Suppressor macrophage (primary cell): ENCODE measurements around the gene RAPGEF4.
"Not testable (repeated sequence)": the region's sequence is repeated elsewhere in the genome, so short reads cannot be mapped to it uniquely, and the experiment has no call there.

Source experiments
- DNase-seq, 4 experiments: peaks; one replicate each; pipeline ENCODE4 v3.0.0-alpha.2; 2020 to 2022

RAPGEF4 gene

DNA sequence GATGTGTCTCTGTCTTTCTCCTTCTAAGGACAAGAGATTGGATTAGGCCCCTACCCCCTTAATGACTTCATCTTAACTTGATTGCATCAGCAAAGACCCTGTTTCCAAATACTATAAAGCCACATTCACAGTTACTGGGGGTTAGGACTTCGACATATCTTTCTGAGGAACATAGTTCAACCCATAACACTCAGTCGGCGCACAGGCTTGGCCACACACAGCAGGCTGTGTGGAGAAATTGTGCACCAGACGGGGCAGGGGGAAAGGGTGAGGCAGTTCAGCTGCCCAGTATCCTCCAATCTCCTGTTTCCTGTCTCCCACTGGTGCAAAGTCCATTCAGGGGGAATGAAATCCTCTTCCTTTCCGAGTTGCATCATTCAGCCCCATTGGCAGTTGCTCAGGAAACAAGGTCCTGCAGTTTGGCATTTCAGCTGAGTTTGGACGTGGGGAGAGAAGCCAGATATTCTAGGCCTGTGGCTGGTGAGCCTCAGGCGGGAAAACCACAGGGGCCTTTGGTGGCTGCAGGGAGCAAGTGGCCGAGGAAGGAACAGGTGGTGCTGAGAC, 9.4 kb upstream of the RAPGEF4 start:
- DNase-seq, result no peak

- DNase-seq, result no peak
These were observed 5.2 kb upstream of the RAPGEF4 start for GRCh38 chr2:172730411-172730810.

GRCh38 chr2:172734711-172735581, 699 bp upstream of the RAPGEF4 start:
- no peak for DNase-seq

DNA sequence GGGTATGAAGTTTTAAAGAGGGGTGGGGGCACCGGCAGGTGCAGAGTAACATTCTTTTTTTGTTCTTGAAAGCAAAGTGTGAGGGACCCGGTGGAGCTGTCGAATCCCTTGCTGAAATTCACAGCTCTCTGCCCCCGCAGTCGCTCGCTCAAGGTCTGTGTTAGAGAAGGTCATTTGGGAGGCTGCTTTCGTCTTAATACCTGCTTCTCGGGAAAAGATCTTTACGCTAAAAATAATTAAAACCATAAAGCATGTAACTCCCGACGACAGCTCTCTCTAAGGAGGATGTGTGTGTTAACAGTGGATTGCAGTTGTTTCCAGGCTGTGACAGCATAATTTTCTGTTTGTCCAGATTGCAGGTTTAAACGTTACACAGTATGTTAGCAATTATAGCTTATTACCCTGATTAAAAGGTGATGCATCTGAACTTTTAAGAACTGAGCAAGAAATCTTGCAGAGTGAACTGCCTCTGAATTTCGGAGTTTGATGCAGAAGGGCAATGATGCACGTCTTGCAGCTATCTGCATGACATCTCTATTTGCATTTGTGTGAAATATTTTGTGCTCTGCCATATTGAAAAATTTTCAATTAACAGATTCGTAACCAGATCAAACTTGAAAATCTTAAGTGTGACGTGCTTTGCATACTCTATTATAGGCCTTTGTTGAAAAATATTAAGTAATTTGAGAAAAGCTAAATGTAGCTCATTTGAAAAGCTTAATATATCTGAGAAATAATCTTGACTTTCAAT, 954 bp downstream of the RAPGEF4 start:
- peak in 1 of 4 experiments; percentile 4 for DNase-seq

- DNase-seq, result no peak
These were observed 4.1 kb downstream of the RAPGEF4 start for GRCh38 chr2:172739661-172740266.

GRCh38 chr2:172740856-172741255, 5.2 kb downstream of the RAPGEF4 start:
- DNase-seq, result no peak

- no peak for DNase-seq
These were observed 7.4 kb downstream of the RAPGEF4 start for GRCh38 chr2:172742931-172743540.

GRCh38 chr2:172743898-172744297, 8.3 kb downstream of the RAPGEF4 start:
- no peak for DNase-seq

- no peak for DNase-seq
These were observed 10.0 kb downstream of the RAPGEF4 start for GRCh38 chr2:172745636-172746035.

DNA sequence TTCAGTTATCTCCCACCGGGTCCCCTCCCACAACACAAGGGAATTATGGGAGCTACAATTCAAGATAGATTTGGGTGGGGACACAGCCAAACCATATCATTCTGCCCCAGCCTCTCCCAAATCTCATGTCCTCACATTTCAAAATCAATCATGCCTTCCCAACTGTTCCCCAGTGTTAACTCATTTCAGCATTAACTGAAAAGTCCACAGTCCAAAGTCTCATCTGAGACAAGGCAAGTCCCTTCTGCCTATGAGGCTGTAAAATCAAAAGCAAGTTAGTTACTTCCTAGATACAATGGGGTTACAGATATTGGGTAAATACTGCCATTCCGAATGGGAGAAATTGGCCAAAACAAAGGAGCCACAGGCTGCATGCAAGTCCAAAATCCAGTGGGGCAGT, 12.9 kb downstream of the RAPGEF4 start:
- not testable (repeated sequence) for DNase-seq

DNA sequence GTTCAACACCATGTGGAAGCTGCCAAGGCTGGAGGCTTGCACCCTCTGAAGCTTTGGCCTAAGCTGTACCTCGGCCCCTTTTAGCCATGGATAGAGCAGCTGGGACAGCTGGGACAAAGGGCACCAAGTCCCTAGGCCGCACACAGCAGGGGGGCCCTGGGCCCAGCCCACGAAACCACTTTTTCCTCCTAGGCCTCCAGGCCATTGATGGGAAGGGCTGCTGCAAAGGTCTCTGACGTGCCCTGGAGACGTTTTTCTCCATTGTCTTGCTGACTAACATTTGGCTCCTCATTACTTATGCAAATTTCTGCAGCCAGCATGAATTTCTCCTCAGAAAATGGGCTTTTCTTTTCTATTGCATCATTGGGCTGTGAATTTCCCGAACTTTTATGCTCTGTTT, 13.7 kb downstream of the RAPGEF4 start:
- DNase-seq, result no peak

DNA sequence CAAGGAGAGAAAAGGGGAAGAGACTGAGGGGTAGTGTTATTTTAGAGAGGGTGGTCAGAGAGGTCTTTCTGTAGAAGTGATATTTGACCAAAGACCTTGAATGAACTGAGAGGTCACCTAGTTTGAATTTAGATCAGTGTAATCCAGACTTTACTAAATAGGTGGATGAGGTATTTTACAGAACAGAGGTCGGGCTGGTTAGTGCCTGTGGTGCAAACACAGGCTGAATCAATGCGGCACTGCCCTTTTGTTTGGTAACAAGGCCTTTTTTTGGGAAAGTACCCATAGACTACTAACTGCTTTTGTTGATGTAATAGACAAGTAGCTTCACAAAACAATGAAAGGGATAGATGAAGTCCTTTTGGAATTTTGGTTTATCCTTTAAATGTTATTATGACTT, 15.9 kb downstream of the RAPGEF4 start:
- DNase-seq, result no peak

- peak; percentile 56 to 78 (median 72) for DNase-seq
These were observed 18.0 kb downstream of the RAPGEF4 start for GRCh38 chr2:172753610-172754009.

DNA sequence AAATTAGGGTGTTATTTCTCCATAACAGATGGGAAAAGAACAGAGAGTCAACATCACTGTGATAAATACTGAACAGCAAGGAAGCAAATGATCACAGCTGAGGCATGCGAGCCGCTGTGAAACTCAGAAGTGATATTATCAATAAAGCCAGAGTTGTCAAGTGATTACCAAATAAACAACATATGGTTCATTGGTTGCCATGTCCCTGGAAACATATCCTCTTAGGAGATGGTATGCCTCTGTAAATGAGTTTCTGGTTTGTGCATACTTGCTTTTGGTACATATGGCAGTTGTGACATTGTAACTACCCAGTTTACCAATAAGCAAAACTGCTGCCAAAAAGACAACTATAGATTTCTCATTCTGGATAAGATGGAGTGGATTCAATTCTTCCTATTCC, 23.8 kb downstream of the RAPGEF4 start:
- no peak for DNase-seq

DNA sequence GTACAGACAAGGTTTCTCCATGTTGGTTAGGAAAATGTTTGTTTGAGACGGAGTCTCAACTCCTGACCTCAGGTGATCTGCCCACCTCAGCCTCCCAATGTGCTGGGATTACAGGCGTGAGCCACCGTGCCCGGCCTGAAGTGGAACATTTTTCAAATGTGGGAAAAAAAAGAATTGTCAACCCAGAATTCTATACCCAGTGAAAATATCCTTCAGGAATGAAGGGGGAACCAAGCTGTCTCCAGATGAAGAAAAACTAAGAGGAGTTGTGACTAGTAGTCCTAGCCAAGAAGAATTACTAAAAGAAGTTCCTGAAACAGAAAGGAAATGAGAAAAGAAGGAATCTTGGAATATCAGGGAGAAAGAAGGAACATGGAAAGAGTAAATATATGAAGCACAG, 25.7 kb downstream of the RAPGEF4 start:
- DNase-seq, result no peak

- no peak for DNase-seq
These were observed 26.9 kb downstream of the RAPGEF4 start for GRCh38 chr2:172762574-172762973.

GRCh38 chr2:172763079-172763478, 27.4 kb downstream of the RAPGEF4 start:
- DNase-seq, result no peak

DNA sequence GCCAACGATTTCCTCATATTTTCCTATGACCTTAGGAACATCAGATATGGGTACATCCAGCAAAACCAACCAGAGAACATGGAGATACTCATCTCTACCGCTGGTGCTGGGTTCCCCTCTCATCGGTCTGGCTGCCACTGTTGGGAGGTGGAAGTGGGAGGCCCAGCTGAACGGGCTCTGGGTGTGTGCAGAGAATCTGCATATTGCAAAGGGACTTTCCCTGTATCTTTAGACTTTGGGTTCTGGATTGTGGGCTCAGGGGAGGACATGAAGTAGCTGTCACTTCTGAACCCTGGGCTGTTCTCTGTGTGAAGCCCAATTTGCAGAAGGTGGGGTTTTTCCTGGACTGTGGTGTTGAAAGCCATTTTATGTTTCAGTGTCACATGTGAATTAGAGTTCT, 30.0 kb downstream of the RAPGEF4 start:
- DNase-seq, result no peak

DNA sequence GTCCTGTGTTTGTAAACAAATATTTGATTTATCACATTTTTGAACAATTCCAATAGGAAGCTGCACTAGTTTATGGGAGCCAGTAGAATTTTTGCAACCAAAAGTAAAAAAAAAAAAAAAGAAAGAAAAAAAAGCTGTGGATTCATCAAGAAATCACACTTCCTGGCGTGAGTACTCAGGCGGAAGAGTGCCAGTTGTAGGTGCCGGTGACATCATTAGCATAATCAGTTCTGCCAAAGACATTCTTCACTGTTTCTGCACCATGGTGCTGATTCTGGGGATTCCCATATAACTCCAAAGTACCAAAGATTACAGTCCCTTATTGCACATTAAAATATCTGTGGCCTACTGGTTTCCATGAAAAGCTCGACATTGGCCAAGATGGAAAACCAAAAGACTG, 32.8 kb downstream of the RAPGEF4 start:
- no peak for DNase-seq

DNA sequence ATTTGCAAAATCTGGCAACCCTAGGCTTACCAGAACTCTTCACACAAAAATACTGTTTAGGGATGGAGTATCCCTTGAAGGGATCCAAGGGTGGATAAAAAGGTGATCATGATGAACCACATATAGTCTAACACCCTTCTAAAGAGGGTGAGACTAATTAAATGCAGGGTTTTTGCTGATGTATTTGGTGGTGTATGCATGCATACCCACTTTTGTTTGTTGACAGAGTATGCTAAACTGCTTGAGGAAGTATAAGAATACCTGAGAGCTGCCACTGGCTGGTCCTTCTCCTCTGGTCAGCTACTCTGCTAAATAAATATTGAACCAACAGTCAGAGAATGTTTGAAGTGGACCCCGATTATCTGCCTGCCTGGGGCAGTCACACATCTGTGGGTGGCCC, 34.2 kb downstream of the RAPGEF4 start:
- no peak for DNase-seq

GRCh38 chr2:172770887-172771286, 35.2 kb downstream of the RAPGEF4 start:
- DNase-seq, result no peak

DNA sequence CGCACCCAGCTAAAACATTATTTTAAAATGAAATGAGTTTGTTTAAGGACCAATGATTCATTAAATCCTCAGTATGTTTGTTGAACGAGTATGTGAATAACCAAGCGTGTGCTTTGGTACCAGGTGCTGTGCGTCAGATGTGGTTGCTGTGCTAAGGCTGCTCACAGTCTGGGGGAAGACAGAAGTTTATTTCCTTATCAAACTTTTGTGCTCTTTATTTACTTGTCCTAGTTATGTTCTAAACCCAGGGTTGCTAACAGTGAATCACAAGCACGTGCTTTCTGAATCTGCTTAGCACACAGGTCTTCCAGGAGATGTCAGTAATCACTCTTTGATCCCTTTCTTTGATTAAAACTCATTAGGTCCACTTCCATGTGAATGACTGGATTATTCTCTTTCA, 37.0 kb downstream of the RAPGEF4 start:
- no peak for DNase-seq

DNA sequence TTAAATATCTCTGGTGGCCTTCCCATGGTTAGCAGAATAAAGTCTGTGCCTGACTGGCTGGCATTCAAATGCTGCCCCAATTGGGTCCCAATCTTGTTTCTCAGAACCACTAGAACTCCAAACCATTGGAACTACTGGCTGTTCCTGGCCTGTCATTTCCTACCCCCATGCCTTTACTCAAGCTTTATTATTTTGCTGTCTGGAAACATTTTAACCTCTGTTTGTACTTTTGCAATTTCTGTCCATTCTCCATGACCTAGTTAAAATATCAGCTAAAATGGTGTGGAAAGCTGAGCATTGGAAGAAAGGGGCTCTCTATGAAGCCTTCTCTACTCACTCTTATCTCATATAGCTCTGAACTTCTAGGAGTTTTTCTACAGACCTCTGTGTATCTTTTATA, 38.7 kb downstream of the RAPGEF4 start:
- DNase-seq, result no peak
